CD4-positive, alpha-beta T cell treated with Interferon gamma for 1 hour (primary cell): Measurements from ENCODE around the gene BACH1.

Experiments used
- DNase-seq: peaks from one replicate; pipeline ENCODE4 v3.0.0-alpha.2; 2020

BACH1 gene

DNA sequence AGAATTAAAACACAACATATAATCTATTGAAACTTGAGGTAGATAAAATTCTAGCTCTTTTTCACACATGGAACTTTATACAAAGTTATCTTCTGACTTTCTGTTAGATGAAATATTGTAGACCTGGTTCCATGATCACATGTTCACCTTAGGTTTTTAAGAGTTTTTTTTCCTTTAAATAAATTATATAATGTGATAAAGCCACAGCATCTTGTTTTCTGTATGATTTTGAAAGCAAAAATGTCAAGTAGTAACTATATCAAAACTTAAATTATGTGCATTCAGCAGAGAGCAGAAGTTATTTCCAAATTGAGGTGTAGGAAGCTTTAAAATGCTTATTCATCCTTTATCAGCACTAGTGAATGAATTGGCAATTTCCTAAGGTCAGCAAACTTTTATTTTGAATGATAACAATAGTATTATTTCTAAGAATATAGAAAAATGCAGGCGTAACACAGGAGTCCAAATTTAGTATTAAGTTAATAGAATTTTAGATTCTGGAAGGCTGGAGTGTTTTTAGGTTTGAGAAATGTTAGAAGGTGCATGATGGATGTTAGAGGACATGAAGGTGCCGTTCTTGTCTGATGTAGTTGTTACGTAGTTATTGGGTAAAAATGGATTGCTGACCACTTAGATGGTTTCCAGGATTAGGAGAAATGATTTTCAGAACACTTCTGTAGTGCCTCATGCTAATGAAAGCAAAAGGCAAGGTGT is 17.5 kb downstream of the BACH1 start:
- no peak for DNase-seq

DNA sequence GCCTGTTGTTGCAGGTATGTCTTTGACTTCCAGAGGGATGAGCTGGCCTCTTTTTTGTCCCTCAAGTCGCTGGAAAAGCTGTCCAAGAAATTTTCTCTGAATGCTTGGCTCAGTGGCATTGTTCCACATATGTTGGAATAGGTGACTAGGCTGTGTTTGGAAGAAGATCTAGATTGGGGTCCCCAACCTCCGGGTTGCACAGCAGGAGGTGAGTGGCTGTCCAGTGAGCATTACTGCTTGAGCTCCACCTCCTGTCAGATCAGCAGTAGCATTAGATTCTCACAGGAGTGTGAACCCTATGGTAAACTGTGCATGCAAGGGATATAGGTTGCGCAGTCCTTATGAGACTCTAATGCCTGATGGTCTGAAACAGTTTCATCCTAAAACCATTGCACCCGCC is 18.1 kb downstream of the BACH1 start:
- no peak for DNase-seq

- DNase-seq: no peak
Observed at GRCh38 chr21:29318354-29318753, 19.6 kb downstream of the BACH1 start.

GRCh38 chr21:29320031-29320430 is 21.3 kb downstream of the BACH1 start:
- no peak for DNase-seq

DNA sequence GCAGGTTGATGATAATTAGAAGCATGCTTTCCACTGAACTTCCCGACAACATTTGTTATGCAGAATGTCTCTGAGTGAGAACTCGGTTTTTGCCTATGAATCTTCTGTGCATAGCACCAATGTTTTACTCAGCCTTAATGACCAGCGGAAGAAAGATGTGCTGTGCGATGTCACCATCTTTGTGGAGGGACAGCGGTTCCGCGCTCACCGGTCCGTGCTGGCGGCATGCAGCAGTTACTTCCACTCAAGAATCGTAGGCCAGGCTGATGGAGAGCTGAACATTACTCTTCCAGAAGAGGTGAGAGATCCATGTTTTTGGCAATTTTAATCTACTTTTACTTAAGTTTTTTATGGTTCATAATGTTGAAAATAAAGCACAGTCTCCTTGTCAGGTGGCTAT is 22.5 kb downstream of the BACH1 start:
- no peak for DNase-seq

- DNase-seq: no peak
Observed at GRCh38 chr21:29321932-29322928, 23.5 kb downstream of the BACH1 start.

- DNase-seq: no peak
Observed at GRCh38 chr21:29323189-29323588, 24.5 kb downstream of the BACH1 start.

GRCh38 chr21:29326914-29327554 is 28.3 kb downstream of the BACH1 start:
- DNase-seq: no peak

- no peak for DNase-seq
Observed at GRCh38 chr21:29329406-29329805, 30.7 kb downstream of the BACH1 start.

GRCh38 chr21:29330797-29331196 is 32.1 kb downstream of the BACH1 start:
- DNase-seq: no peak

GRCh38 chr21:29332461-29333362 is 34.0 kb downstream of the BACH1 start:
- no peak for DNase-seq

- DNase-seq: no peak
Observed at GRCh38 chr21:29333406-29333805, 34.7 kb downstream of the BACH1 start.

DNA sequence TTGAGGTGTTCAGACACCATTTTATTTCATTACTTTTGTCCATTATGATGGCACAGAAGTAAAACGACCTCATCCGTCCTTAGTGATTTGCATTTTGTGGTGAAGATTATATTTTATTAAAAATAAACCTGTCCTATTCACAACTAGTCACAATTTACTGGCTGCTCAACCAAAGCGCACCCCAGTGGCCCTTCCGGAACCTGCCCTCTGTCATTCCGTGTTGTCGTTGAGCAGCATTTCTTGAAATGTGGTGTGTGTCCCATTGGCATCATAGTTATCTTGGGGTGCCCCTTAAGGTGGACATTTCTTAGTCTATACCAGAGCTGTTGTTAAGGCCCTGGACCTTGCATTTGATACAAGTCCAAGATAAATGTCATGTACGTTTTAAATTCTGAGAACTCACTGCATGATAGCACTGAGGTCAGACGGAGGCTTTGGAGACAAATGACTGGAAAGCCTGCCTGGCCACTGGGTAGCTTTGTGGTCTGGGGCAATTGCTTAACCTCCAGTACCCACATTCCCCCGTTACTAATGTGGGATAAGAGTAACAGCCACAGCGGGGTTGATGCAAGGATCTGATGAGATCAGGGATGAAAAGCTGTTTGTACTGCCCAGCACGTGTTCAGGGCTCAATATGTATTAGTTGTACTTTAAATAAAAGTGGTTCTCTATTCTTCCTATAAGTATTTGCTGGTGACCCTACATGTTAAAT is 36.2 kb downstream of the BACH1 start:
- no peak for DNase-seq

- no peak for DNase-seq
Observed at GRCh38 chr21:29335720-29336119, 37.0 kb downstream of the BACH1 start.

DNA sequence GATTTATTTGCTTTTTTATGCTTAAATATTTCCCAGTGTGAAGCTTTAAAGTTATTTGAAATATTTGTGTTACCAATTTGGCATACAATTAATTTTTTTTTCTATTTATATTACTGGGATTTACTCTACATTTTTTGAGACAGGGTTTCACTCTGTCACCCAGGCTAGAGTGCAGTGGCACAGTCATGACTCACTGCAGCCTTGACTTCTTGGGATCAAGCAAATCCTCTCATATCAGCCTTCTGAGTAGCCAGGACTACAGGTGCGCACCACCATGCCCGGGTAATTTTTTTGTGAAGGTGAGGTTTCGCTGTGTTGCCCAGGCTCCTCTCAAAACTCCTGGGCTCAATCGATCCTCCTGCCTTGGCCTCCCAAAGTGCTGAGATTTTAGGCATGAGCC is 39.5 kb downstream of the BACH1 start:
- no peak for DNase-seq

DNA sequence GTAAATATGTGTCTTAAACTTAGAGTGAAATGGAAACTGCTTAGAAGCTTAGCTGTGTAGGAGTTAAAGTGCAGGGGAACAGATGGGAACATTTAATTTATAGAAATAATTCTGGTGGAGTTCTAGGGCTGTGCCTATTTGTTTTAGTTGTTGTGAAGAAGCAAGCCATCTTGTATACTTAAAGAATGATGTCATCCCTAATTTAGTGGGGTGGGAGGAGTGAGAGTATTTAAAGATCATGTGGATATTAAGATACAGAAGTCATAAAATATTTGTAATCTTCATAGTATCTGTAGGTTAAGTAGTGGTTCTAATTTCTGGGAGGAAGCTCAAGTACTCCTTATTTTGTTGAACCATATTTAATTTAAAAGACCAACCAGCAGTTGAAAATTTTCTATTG is 41.5 kb downstream of the BACH1 start:
- DNase-seq: no peak

DNA sequence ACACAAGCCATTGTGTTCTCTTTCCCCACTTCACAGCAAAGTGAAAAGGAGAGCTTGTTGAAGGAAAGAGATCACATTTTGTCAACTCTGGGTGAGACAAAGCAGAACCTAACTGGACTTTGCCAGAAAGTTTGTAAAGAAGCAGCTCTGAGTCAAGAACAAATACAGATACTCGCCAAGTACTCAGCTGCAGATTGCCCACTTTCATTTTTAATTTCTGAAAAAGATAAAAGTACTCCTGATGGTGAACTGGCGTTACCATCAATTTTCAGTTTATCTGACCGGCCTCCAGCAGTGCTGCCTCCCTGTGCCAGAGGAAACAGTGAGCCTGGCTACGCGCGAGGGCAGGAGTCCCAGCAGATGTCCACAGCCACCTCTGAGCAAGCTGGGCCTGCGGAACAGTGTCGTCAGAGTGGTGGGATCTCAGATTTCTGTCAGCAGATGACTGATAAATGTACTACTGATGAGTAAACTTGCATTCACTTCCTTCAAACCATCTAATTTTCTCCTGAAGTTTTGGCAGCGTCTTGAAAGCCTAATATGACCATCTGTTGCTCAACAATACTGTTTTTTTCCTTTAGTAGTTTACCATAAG is 43.7 kb downstream of the BACH1 start:
- DNase-seq: no peak

DNA sequence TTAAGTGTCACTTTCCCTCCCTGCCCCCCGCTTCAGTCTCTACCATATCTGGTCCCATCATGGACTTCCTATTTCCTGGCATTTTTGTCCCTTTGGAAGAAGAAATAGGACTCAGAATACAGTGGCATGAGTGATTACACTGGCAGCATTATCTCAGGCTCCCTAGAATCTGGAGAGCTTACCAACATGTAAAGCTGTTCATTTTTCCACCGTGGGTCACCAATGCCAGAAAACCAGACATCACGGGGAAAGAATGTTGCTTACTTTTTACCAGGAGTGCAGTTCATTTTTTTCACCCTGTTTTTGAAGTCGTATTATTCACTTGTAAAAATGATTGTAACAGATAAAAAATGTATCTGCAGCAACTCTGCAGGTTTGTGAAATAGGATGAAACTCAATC is 44.8 kb downstream of the BACH1 start:
- DNase-seq: no peak

GRCh38 chr21:29346281-29346680 is 47.6 kb downstream of the BACH1 start:
- DNase-seq: no peak

DNA sequence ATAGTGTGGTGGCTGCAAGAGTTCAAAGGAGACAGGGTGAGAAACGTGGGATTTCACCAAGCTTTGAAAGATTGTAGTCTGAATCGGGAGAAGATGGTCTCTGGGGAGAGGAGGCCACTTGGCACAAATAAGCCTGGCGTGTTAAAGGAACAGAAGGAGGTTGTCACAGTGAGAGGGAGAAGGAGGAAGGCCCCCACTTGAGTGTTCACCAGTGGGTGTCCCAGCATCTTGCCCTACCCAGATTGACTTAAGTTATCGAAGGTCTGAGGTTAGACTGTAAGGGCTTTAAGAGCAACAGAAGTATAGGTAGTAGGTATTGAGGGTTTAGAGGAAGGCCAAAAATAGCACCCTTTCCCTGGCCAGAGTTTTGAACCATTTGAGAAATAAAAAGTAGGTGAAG is 48.0 kb downstream of the BACH1 start:
- DNase-seq: no peak

- no peak for DNase-seq
Observed at GRCh38 chr21:29347274-29347681, 48.6 kb downstream of the BACH1 start.
